K562 (cell line): Measurements from ENCODE around the gene PLAAT5. TPM values are rescaled to one million over a fixed set of nuclear protein-coding genes. Genes with fewer than 3 reads are reported as not detected.

Experiments used
- CBX8 ChIP-seq: fragments of 200-600 bp; sonication (generic); IDR thresholded peaks from 2 replicates; pipeline ENCODE4 v1.6.1; 2012; ENCODE audit warnings: borderline replicate concordance, mixed run types, low read depth, mild to moderate bottlenecking, moderate library complexity, mixed read lengths, low read length, control low read depth, inconsistent platforms; ENCODE audit not compliant: poor library complexity, severe bottlenecking; ENCODE audit errors: extremely low read depth
- CREM ChIP-seq: IDR thresholded peaks from 2 replicates; pipeline ENCODE4 v1.6.1; 2014; ENCODE audit warnings: antibody characterized with exemption, low read depth
- CXXC5 ChIP-seq: fragments of 250-450 bp; sonication (Bioruptor Pico); IDR thresholded peaks from 2 replicates; pipeline ENCODE4 v1.8.0; 2022; ENCODE audit warnings: inconsistent platforms, mild to moderate bottlenecking, moderate library complexity
- IFI16 ChIP-seq: fragments of 250-450 bp; sonication (Bioruptor Pico); IDR thresholded peaks from 2 replicates; pipeline ENCODE4 v2.1.2; 2022; ENCODE audit warnings: mild to moderate bottlenecking, inconsistent platforms
- IRF2 ChIP-seq: sonication (generic); formaldehyde crosslinking; IDR thresholded peaks from 2 replicates; pipeline ENCODE4 v1.8.1; 2022; ENCODE audit warnings: mild to moderate bottlenecking, missing genetic modification reagents
- KDM2B ChIP-seq: fragments of 250-450 bp; sonication (Bioruptor Pico); IDR thresholded peaks from 2 replicates; pipeline ENCODE4 v1.8.0; 2021; ENCODE audit warnings: mild to moderate bottlenecking, moderate library complexity
- NFXL1 ChIP-seq: fragments of 450-650 bp; formaldehyde crosslinking; IDR thresholded peaks from 2 replicates; pipeline ENCODE4 v1.4.0; 2021; ENCODE audit warnings: mild to moderate bottlenecking
- POLR2G ChIP-seq: fragments of 200-400 bp; formaldehyde crosslinking; IDR thresholded peaks from 2 replicates; pipeline ENCODE4 v1.6.1; 2017; ENCODE audit warnings: low read depth, mild to moderate bottlenecking, antibody characterized with exemption, low read length, moderate library complexity
- SNRNP70 ChIP-seq: fragments of 200-400 bp; formaldehyde crosslinking; optimal IDR thresholded peaks from 2 replicates; pipeline ENCODE3; 2017; ENCODE audit warnings: low read depth, low read length
- STAT5A ChIP-seq: IDR thresholded peaks from 2 replicates; pipeline ENCODE4 v1.6.1; 2012; ENCODE audit warnings: low read length, inconsistent platforms, borderline replicate concordance
- ZNF134 ChIP-seq: fragments of 250-450 bp; sonication (Bioruptor Pico); conservative IDR thresholded peaks from 2 replicates; pipeline ENCODE4 v1.4.0; 2020
- polyA plus RNA-seq, 8 experiments: library from polyadenylated mRNA; depleted of rRNA in 4 of 8; stranded (reverse) in 5 of 8; unstranded in 3 of 8; fragments of >200 nt; fragmentation: Nextera tagmentation in 2 of 8; fragmentation: Illumina TruSeq in 1 of 8; extraction: Ambion mirVana in 2 of 8; extraction: Trizol in 1 of 8; gene quantifications; 2 replicates each; pipeline versions ENCODE4 v1.2.1 to v1.2.3, GENCODE V29; 2011 to 2014; ENCODE audit warnings: inconsistent platforms in 1 of 8, missing spikeins in 1 of 8
- total RNA-seq, 7 experiments: library from RNA; depleted of rRNA in 6 of 7; stranded (reverse); fragments of >200 nt in 6 of 7; fragmentation: Illumina TruSeq in 2 of 7; extraction: Trizol in 2 of 7; gene quantifications; 2 replicates each; pipeline versions ENCODE4 v1.2.1 to v1.2.3, GENCODE V29; 2011 to 2021; ENCODE audit warnings: low replicate concordance in 1 of 7
- TF ChIP-seq, protein P1 (sequence below): fragments of 250-450 bp; sonication (Bioruptor Pico); IDR thresholded peaks from 2 replicates; pipeline ENCODE4 v1.5.0; 2021; ENCODE audit warnings: mild to moderate bottlenecking, moderate library complexity
- TF ChIP-seq, protein P2 (sequence below): sonication (generic); formaldehyde crosslinking; IDR thresholded peaks from 2 replicates; pipeline ENCODE4 v1.9.0; 2022; ENCODE audit warnings: mild to moderate bottlenecking, missing genetic modification reagents
- TF ChIP-seq, protein P3 (sequence below): fragments of 450-650 bp; IDR thresholded peaks from 2 replicates; pipeline ENCODE4 v1.6.1; 2016; ENCODE audit warnings: mild to moderate bottlenecking
- TF ChIP-seq, protein P4 (sequence below): fragments of 250-450 bp; sonication (Bioruptor Pico); IDR thresholded peaks from 2 replicates; pipeline ENCODE4 v1.8.0; 2022; ENCODE audit warnings: moderate library complexity, mild to moderate bottlenecking, inconsistent platforms
- TF ChIP-seq, protein P5 (sequence below): fragments of 450-650 bp; formaldehyde crosslinking; conservative IDR thresholded peaks from 2 replicates; pipeline ENCODE4 v1.4.0; 2022; ENCODE audit warnings: mild to moderate bottlenecking, missing genetic modification characterization
- TF ChIP-seq, protein P6 (sequence below): fragments of 250-450 bp; sonication (Bioruptor Pico); IDR thresholded peaks from 2 replicates; pipeline ENCODE4 v1.8.0; 2021; ENCODE audit warnings: moderate library complexity, mild to moderate bottlenecking, inconsistent platforms

Gene PLAAT5
- total and polyA plus RNA-seq, 9 of the 15 experiments (the other 6 are each of a cell fraction or from before 2014, with no cell fraction given): not detected

DNA sequence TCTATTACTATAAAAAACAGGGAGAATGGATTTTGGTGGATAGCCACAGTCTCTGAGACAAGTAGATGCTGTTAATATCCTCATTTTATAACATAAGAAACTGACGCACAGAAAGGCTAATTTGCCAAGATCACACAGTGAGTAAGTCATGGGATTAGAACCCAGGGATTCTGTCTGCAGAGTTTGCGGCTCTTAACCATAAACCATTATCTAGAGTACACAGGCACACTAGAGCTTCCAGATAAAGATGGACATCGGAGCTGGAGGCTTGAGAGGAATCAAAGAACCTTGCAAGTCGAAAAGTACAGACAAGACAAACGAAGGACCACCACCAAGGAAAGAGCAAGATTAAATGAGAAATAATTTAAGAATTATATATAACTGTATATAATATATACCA is 26.2 kb upstream of the PLAAT5 start (continued):
- TF ChIP-seq, protein P1, sequence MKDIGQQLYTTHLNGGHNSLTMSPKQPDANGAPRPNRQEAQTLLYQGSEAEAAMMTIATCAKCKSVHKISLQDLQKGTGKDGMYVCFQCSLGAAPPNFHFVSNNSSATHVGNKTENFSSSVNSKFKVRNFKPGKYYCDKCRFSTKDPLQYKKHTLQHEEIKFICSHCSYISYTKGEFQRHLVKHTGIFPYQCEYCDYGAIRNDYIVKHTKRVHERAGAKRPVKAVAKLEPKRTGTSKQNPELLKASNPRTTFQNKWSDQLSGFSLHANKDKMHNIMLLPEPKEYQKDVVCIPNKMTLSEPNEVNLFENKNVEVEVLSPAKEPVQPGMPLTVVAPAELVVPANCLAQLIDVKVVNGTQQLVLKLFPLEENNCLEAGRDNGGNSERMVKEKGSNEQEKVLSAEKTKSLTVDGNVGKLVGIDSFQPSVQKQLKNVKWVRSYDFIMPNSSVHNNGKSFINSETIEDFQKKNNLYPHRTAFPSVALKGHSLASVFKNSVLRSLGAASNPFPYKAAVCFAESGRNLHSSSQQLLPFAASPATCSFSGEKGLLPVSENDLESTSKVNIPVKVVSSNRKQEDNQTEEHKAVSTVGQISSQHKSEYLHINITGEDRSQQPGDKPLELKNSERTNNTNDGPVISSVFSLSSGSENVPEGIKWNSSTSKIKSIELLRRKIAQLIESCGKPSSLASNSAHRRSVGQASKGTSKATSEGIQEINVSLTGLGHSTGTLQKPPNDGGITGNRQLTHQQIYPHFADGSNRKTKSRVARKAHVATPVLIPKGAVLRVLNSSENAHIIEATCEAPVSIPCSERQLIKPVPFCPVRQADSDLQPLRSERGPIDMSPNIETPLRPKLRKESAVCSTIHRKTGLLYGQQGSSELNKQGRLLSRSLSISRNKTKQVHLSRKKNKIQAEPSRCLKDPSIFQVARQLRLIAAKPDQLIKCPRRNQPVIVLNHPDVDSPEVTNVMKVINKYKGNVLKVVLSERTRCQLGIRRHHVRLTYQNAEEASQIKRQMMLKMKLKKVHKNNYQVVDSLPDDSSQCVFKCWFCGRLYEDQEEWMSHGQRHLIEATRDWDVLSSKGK (CRISPR knock-in tag): no peak
- TF ChIP-seq NFXL1 (CRISPR knock-in tag) (no peak), ZNF134 (CRISPR knock-in tag) (no peak), CBX8 (no peak), CXXC5 (peak; percentile 38; the same call in 1 of the 2 replicates), IRF2 (no peak), IFI16 (no peak), POLR2G (no peak), SNRNP70 (no peak), CREM (0 out of 2 replicates have a peak, but pooled peaks have one; percentile 23), STAT5A (peak; percentile 82), KDM2B (CRISPR knock-in tag) (no peak)
- TF ChIP-seq, protein P2, sequence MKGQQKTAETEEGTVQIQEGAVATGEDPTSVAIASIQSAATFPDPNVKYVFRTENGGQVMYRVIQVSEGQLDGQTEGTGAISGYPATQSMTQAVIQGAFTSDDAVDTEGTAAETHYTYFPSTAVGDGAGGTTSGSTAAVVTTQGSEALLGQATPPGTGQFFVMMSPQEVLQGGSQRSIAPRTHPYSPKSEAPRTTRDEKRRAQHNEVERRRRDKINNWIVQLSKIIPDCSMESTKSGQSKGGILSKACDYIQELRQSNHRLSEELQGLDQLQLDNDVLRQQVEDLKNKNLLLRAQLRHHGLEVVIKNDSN (CRISPR knock-in tag): no peak
- TF ChIP-seq, protein P3, sequence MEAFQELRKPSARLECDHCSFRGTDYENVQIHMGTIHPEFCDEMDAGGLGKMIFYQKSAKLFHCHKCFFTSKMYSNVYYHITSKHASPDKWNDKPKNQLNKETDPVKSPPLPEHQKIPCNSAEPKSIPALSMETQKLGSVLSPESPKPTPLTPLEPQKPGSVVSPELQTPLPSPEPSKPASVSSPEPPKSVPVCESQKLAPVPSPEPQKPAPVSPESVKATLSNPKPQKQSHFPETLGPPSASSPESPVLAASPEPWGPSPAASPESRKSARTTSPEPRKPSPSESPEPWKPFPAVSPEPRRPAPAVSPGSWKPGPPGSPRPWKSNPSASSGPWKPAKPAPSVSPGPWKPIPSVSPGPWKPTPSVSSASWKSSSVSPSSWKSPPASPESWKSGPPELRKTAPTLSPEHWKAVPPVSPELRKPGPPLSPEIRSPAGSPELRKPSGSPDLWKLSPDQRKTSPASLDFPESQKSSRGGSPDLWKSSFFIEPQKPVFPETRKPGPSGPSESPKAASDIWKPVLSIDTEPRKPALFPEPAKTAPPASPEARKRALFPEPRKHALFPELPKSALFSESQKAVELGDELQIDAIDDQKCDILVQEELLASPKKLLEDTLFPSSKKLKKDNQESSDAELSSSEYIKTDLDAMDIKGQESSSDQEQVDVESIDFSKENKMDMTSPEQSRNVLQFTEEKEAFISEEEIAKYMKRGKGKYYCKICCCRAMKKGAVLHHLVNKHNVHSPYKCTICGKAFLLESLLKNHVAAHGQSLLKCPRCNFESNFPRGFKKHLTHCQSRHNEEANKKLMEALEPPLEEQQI: no peak
- TF ChIP-seq, protein P4, sequence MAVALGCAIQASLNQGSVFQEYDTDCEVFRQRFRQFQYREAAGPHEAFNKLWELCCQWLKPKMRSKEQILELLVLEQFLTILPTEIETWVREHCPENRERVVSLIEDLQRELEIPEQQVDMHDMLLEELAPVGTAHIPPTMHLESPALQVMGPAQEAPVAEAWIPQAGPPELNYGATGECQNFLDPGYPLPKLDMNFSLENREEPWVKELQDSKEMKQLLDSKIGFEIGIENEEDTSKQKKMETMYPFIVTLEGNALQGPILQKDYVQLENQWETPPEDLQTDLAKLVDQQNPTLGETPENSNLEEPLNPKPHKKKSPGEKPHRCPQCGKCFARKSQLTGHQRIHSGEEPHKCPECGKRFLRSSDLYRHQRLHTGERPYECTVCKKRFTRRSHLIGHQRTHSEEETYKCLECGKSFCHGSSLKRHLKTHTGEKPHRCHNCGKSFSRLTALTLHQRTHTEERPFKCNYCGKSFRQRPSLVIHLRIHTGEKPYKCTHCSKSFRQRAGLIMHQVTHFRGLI (CRISPR knock-in tag): no peak
- TF ChIP-seq, protein P5, sequence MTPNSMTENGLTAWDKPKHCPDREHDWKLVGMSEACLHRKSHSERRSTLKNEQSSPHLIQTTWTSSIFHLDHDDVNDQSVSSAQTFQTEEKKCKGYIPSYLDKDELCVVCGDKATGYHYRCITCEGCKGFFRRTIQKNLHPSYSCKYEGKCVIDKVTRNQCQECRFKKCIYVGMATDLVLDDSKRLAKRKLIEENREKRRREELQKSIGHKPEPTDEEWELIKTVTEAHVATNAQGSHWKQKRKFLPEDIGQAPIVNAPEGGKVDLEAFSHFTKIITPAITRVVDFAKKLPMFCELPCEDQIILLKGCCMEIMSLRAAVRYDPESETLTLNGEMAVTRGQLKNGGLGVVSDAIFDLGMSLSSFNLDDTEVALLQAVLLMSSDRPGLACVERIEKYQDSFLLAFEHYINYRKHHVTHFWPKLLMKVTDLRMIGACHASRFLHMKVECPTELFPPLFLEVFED (CRISPR knock-in tag): no peak
- TF ChIP-seq, protein P6, sequence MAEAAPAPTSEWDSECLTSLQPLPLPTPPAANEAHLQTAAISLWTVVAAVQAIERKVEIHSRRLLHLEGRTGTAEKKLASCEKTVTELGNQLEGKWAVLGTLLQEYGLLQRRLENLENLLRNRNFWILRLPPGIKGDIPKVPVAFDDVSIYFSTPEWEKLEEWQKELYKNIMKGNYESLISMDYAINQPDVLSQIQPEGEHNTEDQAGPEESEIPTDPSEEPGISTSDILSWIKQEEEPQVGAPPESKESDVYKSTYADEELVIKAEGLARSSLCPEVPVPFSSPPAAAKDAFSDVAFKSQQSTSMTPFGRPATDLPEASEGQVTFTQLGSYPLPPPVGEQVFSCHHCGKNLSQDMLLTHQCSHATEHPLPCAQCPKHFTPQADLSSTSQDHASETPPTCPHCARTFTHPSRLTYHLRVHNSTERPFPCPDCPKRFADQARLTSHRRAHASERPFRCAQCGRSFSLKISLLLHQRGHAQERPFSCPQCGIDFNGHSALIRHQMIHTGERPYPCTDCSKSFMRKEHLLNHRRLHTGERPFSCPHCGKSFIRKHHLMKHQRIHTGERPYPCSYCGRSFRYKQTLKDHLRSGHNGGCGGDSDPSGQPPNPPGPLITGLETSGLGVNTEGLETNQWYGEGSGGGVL (CRISPR knock-in tag): no peak
